Measurements from ENCODE around the gene TMEM184B.

DNA sequence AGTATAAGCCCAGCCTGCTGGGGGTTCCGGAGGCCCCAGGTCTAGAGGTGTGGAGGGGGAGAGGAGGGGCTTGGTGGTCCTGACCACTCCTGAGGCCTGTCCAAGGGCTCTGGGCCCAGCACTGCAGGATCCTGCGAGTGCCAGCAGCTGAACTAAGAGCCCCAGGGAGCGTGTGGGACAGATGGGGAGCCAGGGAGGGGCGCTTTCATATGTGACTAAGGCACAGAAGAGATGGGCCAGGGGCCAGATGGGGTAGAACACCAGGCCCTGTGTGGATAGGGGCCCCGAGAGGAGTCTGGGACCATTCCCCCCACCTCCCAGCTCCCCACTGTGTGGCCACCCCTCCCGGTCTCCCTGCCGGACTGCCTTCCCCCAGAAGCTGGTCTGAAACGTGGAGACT, 52.6 kb downstream of the TMEM184B start:
- no peak for TF ChIP-seq POLR2A (IDR thresholded peaks at IDR 0.05)
- TF ChIP-seq, protein P1, sequence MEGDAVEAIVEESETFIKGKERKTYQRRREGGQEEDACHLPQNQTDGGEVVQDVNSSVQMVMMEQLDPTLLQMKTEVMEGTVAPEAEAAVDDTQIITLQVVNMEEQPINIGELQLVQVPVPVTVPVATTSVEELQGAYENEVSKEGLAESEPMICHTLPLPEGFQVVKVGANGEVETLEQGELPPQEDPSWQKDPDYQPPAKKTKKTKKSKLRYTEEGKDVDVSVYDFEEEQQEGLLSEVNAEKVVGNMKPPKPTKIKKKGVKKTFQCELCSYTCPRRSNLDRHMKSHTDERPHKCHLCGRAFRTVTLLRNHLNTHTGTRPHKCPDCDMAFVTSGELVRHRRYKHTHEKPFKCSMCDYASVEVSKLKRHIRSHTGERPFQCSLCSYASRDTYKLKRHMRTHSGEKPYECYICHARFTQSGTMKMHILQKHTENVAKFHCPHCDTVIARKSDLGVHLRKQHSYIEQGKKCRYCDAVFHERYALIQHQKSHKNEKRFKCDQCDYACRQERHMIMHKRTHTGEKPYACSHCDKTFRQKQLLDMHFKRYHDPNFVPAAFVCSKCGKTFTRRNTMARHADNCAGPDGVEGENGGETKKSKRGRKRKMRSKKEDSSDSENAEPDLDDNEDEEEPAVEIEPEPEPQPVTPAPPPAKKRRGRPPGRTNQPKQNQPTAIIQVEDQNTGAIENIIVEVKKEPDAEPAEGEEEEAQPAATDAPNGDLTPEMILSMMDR (IDR thresholded peaks at IDR 0.05) = no peak
